HG03066 (cell line): Measurements from ENCODE around the gene TMEM30A.

Source experiments
- ATAC-seq: cut with Tn5 transposase; IDR thresholded peaks from one replicate; pipeline ENCODE4 v1.9.1; 2021; ENCODE audit warnings: low read depth; ENCODE audit not compliant: unreplicated experiment

Gene TMEM30A

GRCh38 chr6:75268121-75268987 lies 16.2 kb downstream of the TMEM30A start:
- no peak for ATAC-seq

GRCh38 chr6:75267461-75267860 lies 17.1 kb downstream of the TMEM30A start:
- no peak for ATAC-seq

- peak; percentile 67 for ATAC-seq
Observed at GRCh38 chr6:75266716-75267291, 17.8 kb downstream of the TMEM30A start.

GRCh38 chr6:75263401-75263750 lies 21.2 kb downstream of the TMEM30A start:
- no peak for ATAC-seq

- no peak for ATAC-seq
Observed at GRCh38 chr6:75262716-75263400, 21.7 kb downstream of the TMEM30A start.

GRCh38 chr6:75261299-75261698 lies 23.3 kb downstream of the TMEM30A start:
- ATAC-seq = no peak

- no peak for ATAC-seq
Observed at GRCh38 chr6:75257343-75258087, 27.1 kb downstream of the TMEM30A start.

GRCh38 chr6:75250552-75250951 lies 34.0 kb downstream of the TMEM30A start:
- ATAC-seq = no peak

- ATAC-seq = no peak
Observed at GRCh38 chr6:75249837-75250236, 34.8 kb downstream of the TMEM30A start.

- ATAC-seq = no peak
Observed at GRCh38 chr6:75246386-75246785, 38.2 kb downstream of the TMEM30A start.

GRCh38 chr6:75244063-75244584 lies 40.5 kb downstream of the TMEM30A start:
- ATAC-seq = peak; percentile 15

- peak; percentile 92 for ATAC-seq
Observed at GRCh38 chr6:75243333-75244062, 41.1 kb downstream of the TMEM30A start, which contains the start of gene COX7A2. COX7A2 (minus strand) TSS chr6:75243801; CDS start chr6:75243734, 67 bp downstream.

GRCh38 chr6:75236630-75237029 lies 48.0 kb downstream of the TMEM30A start:
- ATAC-seq = no peak

- no peak for ATAC-seq
Observed at GRCh38 chr6:75235271-75235670, 49.3 kb downstream of the TMEM30A start.

- no peak for ATAC-seq
Observed at GRCh38 chr6:75234126-75234865, 50.3 kb downstream of the TMEM30A start.

- no peak for ATAC-seq
Observed at GRCh38 chr6:75233092-75233615, 51.4 kb downstream of the TMEM30A start.

- ATAC-seq = no peak
Observed at GRCh38 chr6:75230484-75231325, 53.9 kb downstream of the TMEM30A start.

GRCh38 chr6:75224303-75224926 lies 60.2 kb downstream of the TMEM30A start:
- ATAC-seq = no peak
